ENCODE data around the gene BCL11B. TPM values are rescaled to one million over a fixed set of nuclear protein-coding genes. Genes with fewer than 3 reads are reported as not detected.

Gene BCL11B
- polyA plus RNA-seq, 3 donors = 0.01 TPM; not detected in 2

GRCh38 chr14:99317231-99318090 lies 45.5 kb upstream of the BCL11B start:
- no peaks in the 10 kb centered on the region for H3K4me1 ChIP-seq (ENCODE audit: control insufficient read depth in 1 of 2, insufficient read depth in 2 of 2, low read length in 2 of 2)
- 96% methylated on average over 4 of the region's 9 CpGs for WGBS (ENCODE audit: insufficient coverage)
- Mint-ChIP-seq H3K27ac (no peak overlapping the region), H3K36me3 (no peaks in the 10 kb centered on the region), H3K4me1 (peaks cover 3% of the 10 kb centered on the region), H3K27me3 (ENCODE audit: low read depth in 3 of 3) (peaks cover 0 to 5% (median 4%) of the 10 kb centered on the region in 3 donors), H3K9me3 (peaks cover 0 to 5% (median 0%) of the 10 kb centered on the region in 7 donors), H3K4me3 (no peak overlapping the region)
- H3K4me2 ChIP-seq (replicated peaks; ENCODE audit: extremely low read depth, low read length, poor library complexity, severe bottlenecking) = no peak overlapping the region
- no peak overlapping the region for H2AFZ ChIP-seq (ENCODE audit: insufficient read depth, low read depth, low read length, poor library complexity, severe bottlenecking)
- no peak for TF ChIP-seq CTCF (IDR thresholded peaks at IDR 0.05)
- no peaks in the 10 kb centered on the region for H3K27me3 ChIP-seq (ENCODE audit: control insufficient read depth in 2 of 2, insufficient read depth in 2 of 2, low read length in 2 of 2)
- H3K9me3 ChIP-seq (replicated peaks in 1 of 2; ENCODE audit: control insufficient read depth in 1 of 2, insufficient read depth in 1 of 2, low read length in 2 of 2) = no peaks in the 10 kb centered on the region
- DNase-seq = no peak
- no peaks in the 10 kb centered on the region for H4K20me1 ChIP-seq (ENCODE audit: insufficient read depth, low read length)
- no peaks in the 10 kb centered on the region for H3K79me2 ChIP-seq (ENCODE audit: insufficient read depth, low read length)
- no peak overlapping the region for H3K4me3 ChIP-seq (replicated peaks in 1 of 3; ENCODE audit: low read depth in 2 of 3, low read length in 3 of 3)
- H3K36me3 ChIP-seq (replicated peaks in 1 of 2; ENCODE audit: control insufficient read depth in 1 of 2, insufficient read depth in 2 of 2, low read length in 2 of 2) = no peaks in the 10 kb centered on the region
- no peak overlapping the region for H3K27ac ChIP-seq (ENCODE audit: low read depth in 1 of 2, low read length in 2 of 2)
- no peak overlapping the region for H3K9ac ChIP-seq (ENCODE audit: insufficient read depth, low read length, poor library complexity, severe bottlenecking)
- intact Hi-C loops (cut with micrococcal nuclease) = no loop called here

GRCh38 chr14:99316281-99317163 lies 44.5 kb upstream of the BCL11B start:
- Histone ChIP-seq H3K27ac (ENCODE audit: low read depth in 1 of 2, low read length in 2 of 2) (no peak overlapping the region), H4K20me1 (ENCODE audit: insufficient read depth, low read length) (no peaks in the 10 kb centered on the region), H2AFZ (ENCODE audit: insufficient read depth, low read depth, low read length, poor library complexity, severe bottlenecking) (no peak overlapping the region), H3K4me3 (replicated peaks in 1 of 3; ENCODE audit: low read depth in 2 of 3, low read length in 3 of 3) (no peak overlapping the region), H3K4me1 (ENCODE audit: control insufficient read depth in 1 of 2, insufficient read depth in 2 of 2, low read length in 2 of 2) (no peaks in the 10 kb centered on the region), H3K9ac (ENCODE audit: insufficient read depth, low read length, poor library complexity, severe bottlenecking) (no peak overlapping the region), H3K79me2 (ENCODE audit: insufficient read depth, low read length) (no peaks in the 10 kb centered on the region), H3K9me3 (replicated peaks in 1 of 2; ENCODE audit: control insufficient read depth in 1 of 2, insufficient read depth in 1 of 2, low read length in 2 of 2) (no peaks in the 10 kb centered on the region), H3K36me3 (replicated peaks in 1 of 2; ENCODE audit: control insufficient read depth in 1 of 2, insufficient read depth in 2 of 2, low read length in 2 of 2) (no peaks in the 10 kb centered on the region), H3K4me2 (replicated peaks; ENCODE audit: extremely low read depth, low read length, poor library complexity, severe bottlenecking) (no peak overlapping the region), H3K27me3 (ENCODE audit: control insufficient read depth in 2 of 2, insufficient read depth in 2 of 2, low read length in 2 of 2) (no peaks in the 10 kb centered on the region)
- Mint-ChIP-seq H3K27ac (no peak overlapping the region), H3K4me1 (peaks cover 3% of the 10 kb centered on the region), H3K36me3 (no peaks in the 10 kb centered on the region), H3K27me3 (ENCODE audit: low read depth in 3 of 3) (peaks cover 0 to 5% (median 4%) of the 10 kb centered on the region in 3 donors), H3K4me3 (no peak overlapping the region), H3K9me3 (peaks cover 0 to 11% (median 0%) of the 10 kb centered on the region in 7 donors)
- DNase-seq = no peak
- no peak for TF ChIP-seq CTCF (IDR thresholded peaks at IDR 0.05)
- WGBS (ENCODE audit: insufficient coverage) = 92% methylated on average over 13 of the region's 18 CpGs
- intact Hi-C loops (cut with micrococcal nuclease) = no loop called here
